Spleen (tissue), 7 donors: ENCODE data around the gene NRXN3.
"Not testable (repeated sequence)": the region's sequence is repeated elsewhere in the genome, so short reads cannot be mapped to it uniquely, and the experiment has no call there.

ENCODE experiments used
- CTCF ChIP-seq, 11 experiments: fragments of 200-600 bp in 7 of 11; fragments of 450-650 bp in 4 of 11; sonication (generic) in 4 of 11; IDR thresholded peaks in 8 of 11; conservative IDR thresholded peaks in 3 of 11; 1 replicate in 7 of 11; 2 replicates in 4 of 11; pipeline versions ENCODE4 v1.4.0 to v1.8.0; 2016 to 2021; ENCODE audit warnings: antibody characterized with exemption in 11 of 11, inconsistent platforms in 4 of 11, mild to moderate bottlenecking in 1 of 11
- POLR2AphosphoS5 ChIP-seq, 3 donors: sonication (generic); formaldehyde crosslinking; IDR thresholded peaks; one replicate each; pipeline ENCODE4 v1.5.1; 2017; ENCODE audit warnings: antibody characterized with exemption in 3 of 3
- donor health status: DM: no; HTN: no; CAD: no; lungs with moderate emphysema.
- donor health status: DM: no; HTN: no; CAD: no.
- donor health status: DM: no; HTN: no; CAD: no.

- TF ChIP-seq CTCF (IDR thresholded peaks at IDR 0.05 in 8 of 11, conservative IDR thresholded peaks at IDR 0.05 in 3 of 11); POLR2AphosphoS5 (IDR thresholded peaks at IDR 0.05): not testable (repeated sequence)
Observed at GRCh38 chr14:79767721-79768120, 1597.5 kb downstream of the NRXN3 start.
